Vagina (tissue), 2 donors: ENCODE data around the gene EML1. TPM values are rescaled to one million over a fixed set of nuclear protein-coding genes. Genes with fewer than 3 reads are reported as not detected.

Experiments used
- DNase-seq, 2 donors: peaks; one replicate each; pipeline ENCODE4 v3.0.0-alpha.2; 2017; ENCODE audit errors: extremely low spot score in 2 of 2
- H3K27ac ChIP-seq: fragments of 200-600 bp; sonication (generic); one replicate; pipeline ENCODE4 v1.5.1; 2019
- H3K27me3 ChIP-seq: fragments of 200-600 bp; sonication (generic); one replicate; pipeline ENCODE4 v1.5.1; 2019
- H3K36me3 ChIP-seq, 2 donors: fragments of 200-600 bp; sonication (generic); one replicate each; pipeline ENCODE4 v1.5.1; 2017 to 2019
- H3K4me1 ChIP-seq: fragments of 200-600 bp; sonication (generic); one replicate; pipeline ENCODE4 v1.5.1; 2019
- H3K4me3 ChIP-seq, 2 donors: fragments of 200-600 bp; sonication (generic); 1 replicate in 1 of 2; 2 replicates in 1 of 2; pipeline ENCODE4 v1.5.1; 2016 to 2019
- H3K9me3 ChIP-seq: fragments of 200-600 bp; sonication (generic); one replicate; pipeline ENCODE4 v1.5.1; 2019
- POLR2A ChIP-seq, 2 donors: fragments of 450-650 bp; IDR thresholded peaks; one replicate each; pipeline ENCODE4 v1.6.1; 2017; ENCODE audit warnings: antibody characterized with exemption in 2 of 2, mild to moderate bottlenecking in 2 of 2, moderate library complexity in 2 of 2
- POLR2AphosphoS5 ChIP-seq, 2 donors: sonication (generic); formaldehyde crosslinking; IDR thresholded peaks; one replicate each; pipeline ENCODE4 v1.9.0; 2017; ENCODE audit warnings: antibody characterized with exemption in 2 of 2, mild to moderate bottlenecking in 2 of 2, low read depth in 1 of 2; ENCODE audit not compliant: insufficient read depth in 1 of 2
- intact Hi-C: fragments of 100-400 bp; cut with DNase I; formaldehyde crosslinking; loops from one replicate; pipeline ENCODE4 v1.15.1; 2023
- total RNA-seq: library from RNA; depleted of rRNA; stranded (reverse); fragments of >200 nt; gene quantifications from one replicate; pipeline ENCODE4 v1.2.3, GENCODE V29; 2016
- TF ChIP-seq, protein P1 (sequence below), 3 experiments: fragments of 450-650 bp in 2 of 3; fragments of 200-600 bp in 1 of 3; sonication (generic) in 1 of 3; IDR thresholded peaks; one replicate each; pipeline ENCODE4 v1.5.1; 2017 to 2019; ENCODE audit warnings: antibody characterized with exemption in 3 of 3, mild to moderate bottlenecking in 2 of 3, moderate library complexity in 2 of 3

The EML1 gene
- total RNA-seq, 1 donor from 2014 or later = 32.7 TPM

DNA sequence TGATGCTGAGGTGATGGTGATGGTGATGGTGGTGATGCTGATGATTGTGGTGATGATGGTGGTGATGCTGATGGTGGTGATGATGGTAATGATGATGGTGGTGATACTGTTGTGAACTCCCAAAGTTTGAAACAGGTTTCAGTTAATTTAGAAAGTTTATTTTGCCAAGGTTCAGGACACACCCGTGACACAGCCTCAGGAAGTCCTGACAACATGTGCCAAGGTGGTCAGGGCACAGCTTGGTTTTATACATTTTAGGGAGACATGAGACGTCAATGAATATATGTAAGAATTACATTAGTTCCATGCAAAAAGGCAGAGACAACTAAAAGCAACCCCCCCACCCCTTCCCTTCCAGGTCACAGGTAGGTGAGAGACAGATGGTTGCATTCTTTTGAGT lies 159.2 kb downstream of the EML1 start:
- no peak overlapping the region for H3K4me3 ChIP-seq
- no peak for DNase-seq
- peaks cover 5% of the 10 kb centered on the region for H3K4me1 ChIP-seq
- no peaks in the 10 kb centered on the region for H3K9me3 ChIP-seq
- intact Hi-C loops = no loop called here
- H3K27me3 ChIP-seq = no peaks in the 10 kb centered on the region
- no peak overlapping the region for H3K27ac ChIP-seq
- TF ChIP-seq POLR2AphosphoS5 (IDR thresholded peaks at IDR 0.05; ENCODE audit: insufficient read depth in 1 of 2, low read depth in 1 of 2) (no peak), POLR2A (IDR thresholded peaks at IDR 0.05) (no peak)
- TF ChIP-seq, protein P1, sequence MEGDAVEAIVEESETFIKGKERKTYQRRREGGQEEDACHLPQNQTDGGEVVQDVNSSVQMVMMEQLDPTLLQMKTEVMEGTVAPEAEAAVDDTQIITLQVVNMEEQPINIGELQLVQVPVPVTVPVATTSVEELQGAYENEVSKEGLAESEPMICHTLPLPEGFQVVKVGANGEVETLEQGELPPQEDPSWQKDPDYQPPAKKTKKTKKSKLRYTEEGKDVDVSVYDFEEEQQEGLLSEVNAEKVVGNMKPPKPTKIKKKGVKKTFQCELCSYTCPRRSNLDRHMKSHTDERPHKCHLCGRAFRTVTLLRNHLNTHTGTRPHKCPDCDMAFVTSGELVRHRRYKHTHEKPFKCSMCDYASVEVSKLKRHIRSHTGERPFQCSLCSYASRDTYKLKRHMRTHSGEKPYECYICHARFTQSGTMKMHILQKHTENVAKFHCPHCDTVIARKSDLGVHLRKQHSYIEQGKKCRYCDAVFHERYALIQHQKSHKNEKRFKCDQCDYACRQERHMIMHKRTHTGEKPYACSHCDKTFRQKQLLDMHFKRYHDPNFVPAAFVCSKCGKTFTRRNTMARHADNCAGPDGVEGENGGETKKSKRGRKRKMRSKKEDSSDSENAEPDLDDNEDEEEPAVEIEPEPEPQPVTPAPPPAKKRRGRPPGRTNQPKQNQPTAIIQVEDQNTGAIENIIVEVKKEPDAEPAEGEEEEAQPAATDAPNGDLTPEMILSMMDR (IDR thresholded peaks at IDR 0.05) = no peak
- no peaks in the 10 kb centered on the region for H3K36me3 ChIP-seq

- Histone ChIP-seq H3K4me3 (no peak overlapping the region), H3K27me3 (no peaks in the 10 kb centered on the region), H3K27ac (no peak overlapping the region), H3K36me3 (no peaks in the 10 kb centered on the region), H3K4me1 (no peaks in the 10 kb centered on the region), H3K9me3 (no peaks in the 10 kb centered on the region)
- intact Hi-C loops = no loop called here
- TF ChIP-seq, protein P1 (IDR thresholded peaks at IDR 0.05) = no peak
- TF ChIP-seq POLR2AphosphoS5 (IDR thresholded peaks at IDR 0.05; ENCODE audit: insufficient read depth in 1 of 2, low read depth in 1 of 2) (no peak), POLR2A (IDR thresholded peaks at IDR 0.05) (no peak)
- no peak for DNase-seq
Observed at GRCh38 chr14:99955826-99956455, 162.7 kb downstream of the EML1 start.

DNA sequence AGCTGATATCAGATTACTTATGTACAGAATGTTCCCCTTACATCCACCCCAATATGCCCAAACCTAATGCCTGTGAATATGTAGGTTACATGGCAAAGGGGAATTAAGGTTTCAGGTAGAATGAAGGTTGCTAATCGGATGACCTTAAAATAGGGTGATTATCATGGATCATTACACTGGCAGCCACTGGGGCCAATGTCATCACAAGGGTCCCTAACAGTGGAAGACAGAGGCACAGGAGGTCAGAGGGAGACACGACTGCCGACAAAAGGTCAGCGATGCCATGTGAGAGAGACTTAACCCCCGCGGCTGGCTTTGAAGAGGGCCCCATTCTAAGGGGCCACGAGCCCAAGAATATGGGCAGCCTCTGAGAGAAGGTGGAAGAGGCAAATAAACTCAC lies 165.2 kb downstream of the EML1 start:
- H3K4me1 ChIP-seq = no peaks in the 10 kb centered on the region
- DNase-seq = no peak
- H3K4me3 ChIP-seq = no peak overlapping the region
- no peaks in the 10 kb centered on the region for H3K36me3 ChIP-seq
- intact Hi-C loops = no loop called here
- H3K27me3 ChIP-seq = no peaks in the 10 kb centered on the region
- TF ChIP-seq POLR2A (IDR thresholded peaks at IDR 0.05) = no peak
- TF ChIP-seq, protein P1 (IDR thresholded peaks at IDR 0.05) = no peak
- no peak for TF ChIP-seq POLR2AphosphoS5 (IDR thresholded peaks at IDR 0.05; ENCODE audit: insufficient read depth in 1 of 2, low read depth in 1 of 2)
- H3K9me3 ChIP-seq = no peaks in the 10 kb centered on the region
- no peak overlapping the region for H3K27ac ChIP-seq

- H3K4me1 ChIP-seq = no peaks in the 10 kb centered on the region
- no peaks in the 10 kb centered on the region for H3K9me3 ChIP-seq
- no peaks in the 10 kb centered on the region for H3K36me3 ChIP-seq
- no peak overlapping the region for H3K27ac ChIP-seq
- no peak for DNase-seq
- H3K27me3 ChIP-seq = no peaks in the 10 kb centered on the region
- no peak overlapping the region for H3K4me3 ChIP-seq
- intact Hi-C loops = no loop called here
- TF ChIP-seq POLR2AphosphoS5 (IDR thresholded peaks at IDR 0.05; ENCODE audit: insufficient read depth in 1 of 2, low read depth in 1 of 2) = no peak
- no peak for TF ChIP-seq POLR2A (IDR thresholded peaks at IDR 0.05)
- TF ChIP-seq, protein P1 (IDR thresholded peaks at IDR 0.05) = no peak
Observed at GRCh38 chr14:99961826-99962518, 168.8 kb downstream of the EML1 start.

DNA sequence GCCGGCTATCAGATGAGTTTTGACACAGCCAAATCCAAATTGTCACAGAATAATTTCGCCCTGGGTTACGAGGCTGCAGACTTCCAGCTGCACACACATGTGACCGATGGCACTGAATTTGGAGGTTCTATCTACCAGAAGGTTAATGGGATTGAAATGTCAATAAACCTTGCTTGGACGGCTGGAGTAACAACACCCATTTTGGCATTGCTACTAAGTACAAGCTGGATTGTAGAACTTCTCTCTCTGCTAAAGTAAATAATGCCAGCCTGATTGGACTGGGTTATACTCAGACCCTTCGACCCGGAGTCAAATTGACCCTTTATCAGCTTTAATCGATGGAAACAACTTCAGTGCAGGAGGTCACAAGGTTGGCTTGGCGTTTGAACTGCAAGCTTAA lies 171.8 kb downstream of the EML1 start:
- H3K27ac ChIP-seq = no peak overlapping the region
- intact Hi-C loops = no loop called here
- H3K9me3 ChIP-seq = no peaks in the 10 kb centered on the region
- H3K36me3 ChIP-seq = no peaks in the 10 kb centered on the region
- DNase-seq = no peak
- TF ChIP-seq, protein P1 (IDR thresholded peaks at IDR 0.05) = no peak
- TF ChIP-seq POLR2A (IDR thresholded peaks at IDR 0.05) (no peak), POLR2AphosphoS5 (IDR thresholded peaks at IDR 0.05; ENCODE audit: insufficient read depth in 1 of 2, low read depth in 1 of 2) (no peak)
- no peaks in the 10 kb centered on the region for H3K4me1 ChIP-seq
- no peaks in the 10 kb centered on the region for H3K27me3 ChIP-seq
- no peak overlapping the region for H3K4me3 ChIP-seq
